Breast epithelium (tissue), 4 donors: ENCODE data around the gene KRTAP13-1. TPM values are rescaled to one million over a fixed set of nuclear protein-coding genes. Genes with fewer than 3 reads are reported as not detected.

Experiments used
- DNase-seq, 2 donors: peaks; one replicate each; pipeline ENCODE4 v3.0.0-alpha.2; 2019; ENCODE audit warnings: low spot score in 2 of 2
- H3K27ac ChIP-seq, 2 donors: fragments of 200-600 bp; sonication (generic) in 1 of 2; one replicate each; pipeline ENCODE4 v1.5.1; 2016 to 2019; ENCODE audit warnings: mild to moderate bottlenecking in 1 of 2
- H3K27me3 ChIP-seq, 2 donors: fragments of 200-600 bp; sonication (generic) in 1 of 2; one replicate each; pipeline versions ENCODE4 v1.5.1 to v1.6.0; 2017 to 2019; ENCODE audit warnings: control low read depth in 1 of 2, mild to moderate bottlenecking in 1 of 2
- H3K36me3 ChIP-seq: fragments of 200-600 bp; one replicate; pipeline ENCODE4 v1.5.1; 2019
- H3K4me1 ChIP-seq, 2 donors: fragments of 200-600 bp; sonication (generic); one replicate each; pipeline ENCODE4 v1.5.1; 2016 to 2019; ENCODE audit warnings: control low read depth in 1 of 2
- H3K4me3 ChIP-seq, 3 donors: fragments of 200-600 bp; sonication (generic); 1 replicate in 2 of 3; 2 replicates in 1 of 3; pipeline ENCODE4 v1.5.1; 2016 to 2019; ENCODE audit warnings: mild to moderate bottlenecking in 3 of 3, moderate library complexity in 2 of 3
- H3K9me3 ChIP-seq, 2 donors: fragments of 200-600 bp; sonication (generic) in 1 of 2; one replicate each; pipeline ENCODE4 v1.5.1; 2016 to 2019; ENCODE audit warnings: control low read depth in 1 of 2
- CTCF ChIP-seq, 3 donors: fragments of 450-650 bp; IDR thresholded peaks; one replicate each; pipeline ENCODE4 v1.5.1; 2016 to 2017; ENCODE audit warnings: antibody characterized with exemption in 3 of 3, mild to moderate bottlenecking in 3 of 3, moderate library complexity in 3 of 3
- POLR2A ChIP-seq: fragments of 450-650 bp; IDR thresholded peaks from one replicate; pipeline ENCODE4 v1.6.1; 2016; ENCODE audit warnings: antibody characterized with exemption, mild to moderate bottlenecking, moderate library complexity
- POLR2AphosphoS5 ChIP-seq, 3 donors: sonication (generic); formaldehyde crosslinking; IDR thresholded peaks; one replicate each; pipeline ENCODE4 v1.6.1; 2017; ENCODE audit warnings: antibody characterized with exemption in 3 of 3
- intact Hi-C: fragments of 100-400 bp; cut with DNase I; formaldehyde crosslinking; loops from one replicate; pipeline ENCODE4 v1.15.1; 2023; ENCODE audit warnings: low total_unique reads
- total RNA-seq, 3 donors: library from RNA; depleted of rRNA; stranded (reverse); fragments of >200 nt; gene quantifications; one replicate each; pipeline ENCODE4 v1.1.0, GENCODE V29; 2016

Gene KRTAP13-1
- total RNA-seq = not detected

- intact Hi-C loops = no loop called here
- Histone ChIP-seq H3K27ac (no peak within 1 kb of the TSS), H3K27me3 (no peaks in the 10 kb centered on the region), H3K9me3 (peaks cover 0 to 4% of the 10 kb centered on the region in 2 donors), H3K4me1 (no peaks in the 10 kb centered on the region), H3K4me3 (no peak within 1 kb of the TSS), H3K36me3 (no peaks in the 10 kb centered on the region)
- TF ChIP-seq POLR2A (no peak), POLR2AphosphoS5 (IDR thresholded peaks at IDR 0.05) (no peak), CTCF (IDR thresholded peaks at IDR 0.05) (no peak)
- DNase-seq = no peak
These were observed at the start of gene KRTAP13-1 for GRCh38 chr21:30395731-30396130. Gene KRTAP13-1 (plus strand): TSS chr21:30396031. CDS start chr21:30396087, 56 bp downstream.

DNA sequence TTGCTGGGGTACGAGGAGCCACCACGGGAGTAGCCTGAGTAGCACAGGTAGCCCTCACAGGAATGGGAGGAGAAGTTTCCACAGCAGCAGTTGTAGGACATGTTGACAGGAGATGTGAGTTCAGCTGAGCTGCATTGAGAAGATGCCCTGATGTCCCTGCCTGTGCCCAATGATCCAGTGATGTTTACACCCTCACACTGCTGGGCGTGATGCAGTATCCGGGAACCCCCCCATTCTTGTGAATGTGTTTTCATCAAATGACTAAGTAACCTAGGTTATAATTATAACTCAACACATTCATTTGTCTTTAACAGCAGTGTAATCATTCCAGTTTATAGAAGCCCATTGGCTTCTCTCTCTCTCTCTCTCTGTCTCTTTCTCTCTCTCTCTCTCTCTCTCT, 47.3 kb upstream of the KRTAP13-1 start, which contains the start of gene KRTAP23-1:
Gene KRTAP23-1, minus strand, starts transcription at position 101 of the 400 bp plus-strand sequence. Its CDS starts 0 bp downstream, at position 101.
- Histone ChIP-seq H3K4me3 (no peak within 1 kb of the TSS), H3K9me3 (no peaks in the 10 kb centered on the region), H3K36me3 (no peaks in the 10 kb centered on the region), H3K27ac (no peak within 1 kb of the TSS), H3K4me1 (no peaks in the 10 kb centered on the region), H3K27me3 (no peaks in the 10 kb centered on the region)
- intact Hi-C loops = no loop called here
- DNase-seq = no peak
- TF ChIP-seq CTCF (IDR thresholded peaks at IDR 0.05) = no peak
- TF ChIP-seq POLR2A = no peak
- no peak for TF ChIP-seq POLR2AphosphoS5 (IDR thresholded peaks at IDR 0.05)

DNA sequence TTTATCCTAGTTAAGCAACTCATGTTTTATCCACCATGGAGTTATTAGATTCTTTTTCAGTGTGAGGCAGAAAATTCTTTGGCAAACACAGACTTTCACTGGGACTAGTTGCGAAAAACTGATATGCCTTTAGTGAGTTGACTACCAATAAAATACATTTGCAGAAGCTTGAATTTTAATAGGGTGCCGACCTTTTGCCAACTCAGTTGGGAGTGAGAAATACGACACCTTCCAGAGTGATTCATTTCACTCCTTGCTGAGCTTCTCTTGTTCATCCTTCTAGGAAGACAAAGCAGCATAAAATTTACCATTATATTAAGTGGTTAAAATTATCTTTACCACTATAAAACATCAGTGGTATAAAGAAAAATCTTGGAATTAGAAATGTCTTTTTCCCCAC, 46.3 kb upstream of the KRTAP13-1 start:
- Histone ChIP-seq H3K27me3 (no peaks in the 10 kb centered on the region), H3K27ac (no peak overlapping the region), H3K4me1 (no peaks in the 10 kb centered on the region), H3K9me3 (no peaks in the 10 kb centered on the region), H3K36me3 (no peaks in the 10 kb centered on the region), H3K4me3 (no peak overlapping the region)
- TF ChIP-seq POLR2A = no peak
- TF ChIP-seq POLR2AphosphoS5 (IDR thresholded peaks at IDR 0.05) = no peak
- TF ChIP-seq CTCF (IDR thresholded peaks at IDR 0.05) = no peak
- DNase-seq = no peak
- intact Hi-C loops = no loop called here

GRCh38 chr21:30351534-30351933, 44.3 kb upstream of the KRTAP13-1 start:
- intact Hi-C loops = no loop called here
- H3K9me3 ChIP-seq = no peaks in the 10 kb centered on the region
- no peak overlapping the region for H3K4me3 ChIP-seq
- no peaks in the 10 kb centered on the region for H3K4me1 ChIP-seq
- DNase-seq = no peak
- TF ChIP-seq CTCF (IDR thresholded peaks at IDR 0.05) (no peak), POLR2AphosphoS5 (IDR thresholded peaks at IDR 0.05) (no peak), POLR2A (no peak)
- no peaks in the 10 kb centered on the region for H3K36me3 ChIP-seq
- H3K27ac ChIP-seq = no peak overlapping the region
- no peaks in the 10 kb centered on the region for H3K27me3 ChIP-seq

- DNase-seq = no peak
- Histone ChIP-seq H3K4me3 (no peak overlapping the region), H3K27me3 (no peaks in the 10 kb centered on the region), H3K4me1 (no peaks in the 10 kb centered on the region), H3K27ac (no peak overlapping the region), H3K9me3 (no peaks in the 10 kb centered on the region), H3K36me3 (no peaks in the 10 kb centered on the region)
- intact Hi-C loops = no loop called here
- TF ChIP-seq POLR2AphosphoS5 (IDR thresholded peaks at IDR 0.05) (no peak), POLR2A (no peak), CTCF (IDR thresholded peaks at IDR 0.05) (no peak)
These were observed 41.4 kb upstream of the KRTAP13-1 start for GRCh38 chr21:30354308-30355005.
